Loucy (cell line): ENCODE results near the gene HERPUD2.

Experiments
- EZH2phosphoT487 ChIP-seq: fragments of 200-600 bp; IDR thresholded peaks from 2 replicates; pipeline ENCODE4 v1.6.1; 2018; ENCODE audit warnings: antibody characterized with exemption, mild to moderate bottlenecking, moderate library complexity, borderline replicate concordance
- TF ChIP-seq, protein P1 (sequence below): fragments of 200-600 bp; sonication (generic); conservative IDR thresholded peaks from 2 replicates; pipeline ENCODE4 v1.5.1; 2014; ENCODE audit warnings: mild to moderate bottlenecking, antibody characterized with exemption, low read length

DNA sequence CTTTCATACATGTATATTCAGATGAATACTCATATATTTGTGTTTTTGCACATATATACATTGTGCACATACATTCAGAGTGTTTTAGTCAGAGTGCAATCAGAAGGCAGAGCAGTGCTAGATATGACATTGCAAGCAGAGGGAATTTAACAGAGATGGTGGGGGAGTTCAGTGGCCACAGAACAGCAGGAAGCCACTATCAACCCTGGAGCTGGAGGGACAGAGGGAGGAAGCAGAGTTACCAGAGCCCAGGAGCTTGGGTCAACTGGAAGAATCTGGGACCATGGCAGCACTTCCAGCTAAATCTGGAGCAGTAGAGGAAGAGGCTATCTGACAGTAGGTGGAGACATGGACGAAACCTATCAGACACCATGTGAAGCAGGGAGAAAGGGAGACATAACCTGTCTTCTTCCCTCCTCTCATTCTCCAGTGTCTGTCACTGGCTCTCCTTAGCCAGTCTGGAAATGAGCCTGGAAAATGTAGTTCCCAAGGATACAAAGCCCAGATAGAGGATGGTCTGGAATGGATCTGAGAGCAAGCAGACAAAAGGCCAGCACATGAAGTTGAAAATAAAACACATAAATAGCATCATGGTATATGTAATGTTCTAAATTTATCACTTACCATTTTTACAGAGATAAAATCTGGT is 33.6 kb upstream of the HERPUD2 start:
- TF ChIP-seq, protein P1, sequence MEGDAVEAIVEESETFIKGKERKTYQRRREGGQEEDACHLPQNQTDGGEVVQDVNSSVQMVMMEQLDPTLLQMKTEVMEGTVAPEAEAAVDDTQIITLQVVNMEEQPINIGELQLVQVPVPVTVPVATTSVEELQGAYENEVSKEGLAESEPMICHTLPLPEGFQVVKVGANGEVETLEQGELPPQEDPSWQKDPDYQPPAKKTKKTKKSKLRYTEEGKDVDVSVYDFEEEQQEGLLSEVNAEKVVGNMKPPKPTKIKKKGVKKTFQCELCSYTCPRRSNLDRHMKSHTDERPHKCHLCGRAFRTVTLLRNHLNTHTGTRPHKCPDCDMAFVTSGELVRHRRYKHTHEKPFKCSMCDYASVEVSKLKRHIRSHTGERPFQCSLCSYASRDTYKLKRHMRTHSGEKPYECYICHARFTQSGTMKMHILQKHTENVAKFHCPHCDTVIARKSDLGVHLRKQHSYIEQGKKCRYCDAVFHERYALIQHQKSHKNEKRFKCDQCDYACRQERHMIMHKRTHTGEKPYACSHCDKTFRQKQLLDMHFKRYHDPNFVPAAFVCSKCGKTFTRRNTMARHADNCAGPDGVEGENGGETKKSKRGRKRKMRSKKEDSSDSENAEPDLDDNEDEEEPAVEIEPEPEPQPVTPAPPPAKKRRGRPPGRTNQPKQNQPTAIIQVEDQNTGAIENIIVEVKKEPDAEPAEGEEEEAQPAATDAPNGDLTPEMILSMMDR = no peak
- TF ChIP-seq EZH2phosphoT487 = no peak
